Measurements from ENCODE around the gene SCAANT1.

Gene SCAANT1

GRCh38 chr3:63872135-63872924 is 39.9 kb downstream of the SCAANT1 start:
- H3K27me3 ChIP-seq (ENCODE audit: low read depth): no peaks in the 10 kb centered on the region
- no peak overlapping the region for H3K4me3 ChIP-seq
- no peaks in the 10 kb centered on the region for H3K9me3 ChIP-seq
- peaks cover 8% of the 10 kb centered on the region for H3K4me1 ChIP-seq
- H3K36me3 ChIP-seq (replicated peaks): peaks cover 6% of the 10 kb centered on the region
- in situ Hi-C loops (cut with MboI; ENCODE audit: low sequenced_read_pairs): no loop called here
- DNase-seq (ENCODE audit: low spot score in 2 of 2): no peak

- H3K27me3 ChIP-seq (ENCODE audit: low read depth): no peaks in the 10 kb centered on the region
Observed at GRCh38 chr3:63870615-63871005, 41.6 kb downstream of the SCAANT1 start.

GRCh38 chr3:63869940-63870614 is 42.1 kb downstream of the SCAANT1 start:
- in situ Hi-C loops (cut with MboI; ENCODE audit: low sequenced_read_pairs): no loop called here
- Histone ChIP-seq H3K9me3 (no peaks in the 10 kb centered on the region), H3K36me3 (replicated peaks) (peaks cover 13% of the 10 kb centered on the region), H3K4me1 (no peaks in the 10 kb centered on the region; the same call in 1 of the 2 replicates), H3K4me3 (no peak overlapping the region), H3K27me3 (ENCODE audit: low read depth) (no peaks in the 10 kb centered on the region)
- DNase-seq (ENCODE audit: low spot score in 2 of 2): no peak

More at GRCh38 chr3:63870615-63871005, 41.6 kb downstream of the SCAANT1 start:
- Histone ChIP-seq H3K9me3 (no peaks in the 10 kb centered on the region), H3K36me3 (replicated peaks) (peaks cover 13% of the 10 kb centered on the region), H3K4me1 (no peaks in the 10 kb centered on the region), H3K4me3 (no peak overlapping the region)
- DNase-seq (ENCODE audit: low spot score in 2 of 2): no peak
- in situ Hi-C loops (cut with MboI; ENCODE audit: low sequenced_read_pairs): no loop called here

- H3K27me3 ChIP-seq (ENCODE audit: low read depth): no peaks in the 10 kb centered on the region
- in situ Hi-C loops (cut with MboI; ENCODE audit: low sequenced_read_pairs): no loop called here
- H3K4me1 ChIP-seq: peaks cover 6% of the 10 kb centered on the region
- no peak overlapping the region for H3K4me3 ChIP-seq
- H3K36me3 ChIP-seq (replicated peaks): peaks cover 13% of the 10 kb centered on the region
- H3K9me3 ChIP-seq: no peaks in the 10 kb centered on the region
- DNase-seq (ENCODE audit: low spot score in 2 of 2): no peak
Observed at GRCh38 chr3:63867225-63867624, 45.0 kb downstream of the SCAANT1 start.

- Histone ChIP-seq H3K4me1 (peaks cover 9% of the 10 kb centered on the region), H3K27me3 (ENCODE audit: low read depth) (no peaks in the 10 kb centered on the region), H3K36me3 (replicated peaks) (peaks cover 13% of the 10 kb centered on the region), H3K4me3 (peak overlapping the region; percentile 58), H3K9me3 (no peaks in the 10 kb centered on the region)
- DNase-seq (ENCODE audit: low spot score in 2 of 2): no peak
- in situ Hi-C loops (cut with MboI; ENCODE audit: low sequenced_read_pairs): no loop called here
Observed at GRCh38 chr3:63864965-63865327, 47.2 kb downstream of the SCAANT1 start.

GRCh38 chr3:63864008-63864964 is 47.9 kb downstream of the SCAANT1 start:
- Histone ChIP-seq H3K36me3 (replicated peaks) (peaks cover 13% of the 10 kb centered on the region), H3K4me3 (peak overlapping the region; percentile 58), H3K9me3 (no peaks in the 10 kb centered on the region), H3K4me1 (peaks cover 9% of the 10 kb centered on the region), H3K27me3 (ENCODE audit: low read depth) (no peaks in the 10 kb centered on the region)
- in situ Hi-C loops (cut with MboI; ENCODE audit: low sequenced_read_pairs): no loop called here
- peak in 1 of 2 experiments; percentile 47 for DNase-seq (ENCODE audit: low spot score in 2 of 2)

GRCh38 chr3:63863150-63864007 is 48.8 kb downstream of the SCAANT1 start, which contains the start of the genes ATXN7 and THOC7:
Gene ATXN7, plus strand, starts transcription at chr3:63863867. Its CDS starts 48,732 bp downstream, at chr3:63912599.
Gene THOC7, minus strand, starts transcription at chr3:63863805. Its CDS starts 15 bp downstream, at chr3:63863790.
- Histone ChIP-seq H3K4me1 (peaks cover 9% of the 10 kb centered on the region), H3K4me3 (peak within 1 kb of the TSS; percentile 91), H3K27me3 (ENCODE audit: low read depth) (no peaks in the 10 kb centered on the region), H3K9me3 (no peaks in the 10 kb centered on the region), H3K36me3 (replicated peaks) (peaks cover 13% of the 10 kb centered on the region)
- DNase-seq (ENCODE audit: low spot score in 2 of 2): peak; percentile 44 to 78
- in situ Hi-C loops (cut with MboI; ENCODE audit: low sequenced_read_pairs): no loop called here

GRCh38 chr3:63862804-63863149 is 49.4 kb downstream of the SCAANT1 start:
- in situ Hi-C loops (cut with MboI; ENCODE audit: low sequenced_read_pairs): no loop called here
- Histone ChIP-seq H3K27me3 (ENCODE audit: low read depth) (no peaks in the 10 kb centered on the region), H3K4me3 (peak overlapping the region; percentile 91), H3K4me1 (peaks cover 9% of the 10 kb centered on the region), H3K36me3 (replicated peaks) (peaks cover 10% of the 10 kb centered on the region; the same call in 1 of the 2 replicates), H3K9me3 (no peaks in the 10 kb centered on the region)
- DNase-seq (ENCODE audit: low spot score in 2 of 2): no peak

Data from HAP-1 (cell line).